Adrenal gland (tissue), 5 donors: ENCODE results near the gene UCK1.

Experiments
- POLR2A ChIP-seq, 2 donors: fragments of 450-650 bp; IDR thresholded peaks; one replicate each; pipeline ENCODE4 v1.6.1; 2017; ENCODE audit warnings: antibody characterized with exemption in 2 of 2, mild to moderate bottlenecking in 2 of 2, moderate library complexity in 1 of 2
- TF ChIP-seq, protein P1 (sequence below), 6 experiments: fragments of 450-650 bp in 4 of 6; fragments of 200-600 bp in 2 of 6; sonication (generic) in 1 of 6; IDR thresholded peaks; 1 replicate in 5 of 6; 2 replicates in 1 of 6; pipeline versions ENCODE4 v1.5.1 to v1.8.0; 2016 to 2021; ENCODE audit warnings: antibody characterized with exemption in 6 of 6, mild to moderate bottlenecking in 2 of 6, moderate library complexity in 1 of 6
- donor health status: DM: no; HTN: no; CAD: no.

DNA sequence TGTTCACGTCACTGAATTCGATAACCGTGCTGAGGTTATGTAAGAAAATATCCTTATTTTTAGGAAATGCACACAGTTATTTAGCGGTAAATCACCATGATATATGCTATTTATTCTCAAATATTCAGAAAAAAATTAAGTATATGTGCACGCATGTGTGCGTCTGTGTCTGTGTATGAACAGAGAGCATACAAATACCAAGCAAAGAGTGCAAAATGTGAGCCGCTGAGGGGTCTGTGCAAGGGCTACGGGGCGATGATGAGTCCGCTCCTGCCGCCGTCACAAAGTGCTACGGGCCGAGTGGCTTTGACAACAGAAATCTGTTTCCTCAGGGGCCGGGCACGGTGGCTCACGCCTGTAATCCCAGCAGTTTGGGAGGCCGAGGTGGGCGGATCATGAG is 6.9 kb upstream of the UCK1 start:
- TF ChIP-seq, protein P1, sequence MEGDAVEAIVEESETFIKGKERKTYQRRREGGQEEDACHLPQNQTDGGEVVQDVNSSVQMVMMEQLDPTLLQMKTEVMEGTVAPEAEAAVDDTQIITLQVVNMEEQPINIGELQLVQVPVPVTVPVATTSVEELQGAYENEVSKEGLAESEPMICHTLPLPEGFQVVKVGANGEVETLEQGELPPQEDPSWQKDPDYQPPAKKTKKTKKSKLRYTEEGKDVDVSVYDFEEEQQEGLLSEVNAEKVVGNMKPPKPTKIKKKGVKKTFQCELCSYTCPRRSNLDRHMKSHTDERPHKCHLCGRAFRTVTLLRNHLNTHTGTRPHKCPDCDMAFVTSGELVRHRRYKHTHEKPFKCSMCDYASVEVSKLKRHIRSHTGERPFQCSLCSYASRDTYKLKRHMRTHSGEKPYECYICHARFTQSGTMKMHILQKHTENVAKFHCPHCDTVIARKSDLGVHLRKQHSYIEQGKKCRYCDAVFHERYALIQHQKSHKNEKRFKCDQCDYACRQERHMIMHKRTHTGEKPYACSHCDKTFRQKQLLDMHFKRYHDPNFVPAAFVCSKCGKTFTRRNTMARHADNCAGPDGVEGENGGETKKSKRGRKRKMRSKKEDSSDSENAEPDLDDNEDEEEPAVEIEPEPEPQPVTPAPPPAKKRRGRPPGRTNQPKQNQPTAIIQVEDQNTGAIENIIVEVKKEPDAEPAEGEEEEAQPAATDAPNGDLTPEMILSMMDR (IDR thresholded peaks at IDR 0.05), result no peak
- no peak for TF ChIP-seq POLR2A (IDR thresholded peaks at IDR 0.05)
